Measurements from ENCODE around the gene SNAP91. TPM values are rescaled to one million over a fixed set of nuclear protein-coding genes. Genes with fewer than 3 reads are reported as not detected.

SNAP91 gene
- total RNA-seq, 4 donors from 2014 or later: 3.0 to 9.4 (median 6.4) TPM

GRCh38 chr6:83741089-83741488 lies 32.2 kb upstream of the SNAP91 start:
- Histone ChIP-seq H3K36me3 (no peaks in the 10 kb centered on the region), H3K4me3 (no peak overlapping the region), H3K27ac (no peak overlapping the region), H3K27me3 (no peaks in the 10 kb centered on the region), H3K4me1 (no peaks in the 10 kb centered on the region), H3K9me3 (peaks cover 0 to 15% (median 0%) of the 10 kb centered on the region in 3 donors)
- 60 to 69% methylated on average over 4 of the region's 4 CpGs for WGBS, 2 donors (ENCODE audit: low coverage in 1 of 2)
- ATAC-seq: no peak
- TF ChIP-seq EP300 (IDR thresholded peaks at IDR 0.05): no peak
- no peak for TF ChIP-seq CTCF (IDR thresholded peaks at IDR 0.05)
- TF ChIP-seq POLR2A (IDR thresholded peaks at IDR 0.05): no peak
- no peak for TF ChIP-seq POLR2AphosphoS5 (IDR thresholded peaks at IDR 0.05)

GRCh38 chr6:83735461-83735860 lies 26.6 kb upstream of the SNAP91 start:
- Histone ChIP-seq H3K4me1 (no peaks in the 10 kb centered on the region), H3K9me3 (peaks cover 0 to 3% (median 0%) of the 10 kb centered on the region in 3 donors), H3K36me3 (no peaks in the 10 kb centered on the region), H3K4me3 (no peak overlapping the region), H3K27ac (no peak overlapping the region), H3K27me3 (no peaks in the 10 kb centered on the region)
- 63 to 73% methylated on average over 3 of the region's 3 CpGs for WGBS, 2 donors (ENCODE audit: low coverage in 1 of 2)
- no peak for TF ChIP-seq CTCF (IDR thresholded peaks at IDR 0.05)
- TF ChIP-seq EP300 (IDR thresholded peaks at IDR 0.05): no peak
- no peak for TF ChIP-seq POLR2A (IDR thresholded peaks at IDR 0.05)
- no peak for TF ChIP-seq POLR2AphosphoS5 (IDR thresholded peaks at IDR 0.05)
- ATAC-seq: no peak

- WGBS, 2 donors (ENCODE audit: low coverage in 1 of 2): 68 to 83% methylated on average over 1 to 2 of the region's 2 CpGs
- ATAC-seq: no peak
- Histone ChIP-seq H3K4me1 (no peaks in the 10 kb centered on the region), H3K36me3 (no peaks in the 10 kb centered on the region), H3K27me3 (no peaks in the 10 kb centered on the region), H3K27ac (no peak overlapping the region), H3K9me3 (no peaks in the 10 kb centered on the region), H3K4me3 (no peak overlapping the region)
- TF ChIP-seq EP300 (IDR thresholded peaks at IDR 0.05) (no peak), POLR2AphosphoS5 (IDR thresholded peaks at IDR 0.05) (no peak), POLR2A (IDR thresholded peaks at IDR 0.05) (no peak), CTCF (IDR thresholded peaks at IDR 0.05) (no peak)
Measured at GRCh38 chr6:83729871-83730270, 21.0 kb upstream of the SNAP91 start.

- no peaks in the 10 kb centered on the region for H3K4me1 ChIP-seq
- no peak overlapping the region for H3K4me3 ChIP-seq
- no peak overlapping the region for H3K27ac ChIP-seq
- TF ChIP-seq POLR2AphosphoS5 (IDR thresholded peaks at IDR 0.05) (no peak), CTCF (IDR thresholded peaks at IDR 0.05) (no peak), POLR2A (IDR thresholded peaks at IDR 0.05) (no peak), EP300 (IDR thresholded peaks at IDR 0.05) (no peak)
- H3K9me3 ChIP-seq: no peaks in the 10 kb centered on the region
- no peak for ATAC-seq
- 88 to 90% methylated on average over 2 of the region's 2 CpGs for WGBS, 2 donors (ENCODE audit: low coverage in 1 of 2)
- H3K27me3 ChIP-seq: no peaks in the 10 kb centered on the region
- no peaks in the 10 kb centered on the region for H3K36me3 ChIP-seq
Measured at GRCh38 chr6:83722876-83723275, 14.0 kb upstream of the SNAP91 start.

GRCh38 chr6:83717809-83718208 lies 8.9 kb upstream of the SNAP91 start:
- no peaks in the 10 kb centered on the region for H3K4me1 ChIP-seq
- ATAC-seq: no peak
- H3K36me3 ChIP-seq: no peaks in the 10 kb centered on the region
- no peak overlapping the region for H3K27ac ChIP-seq
- TF ChIP-seq CTCF (IDR thresholded peaks at IDR 0.05): no peak
- no peak for TF ChIP-seq POLR2A (IDR thresholded peaks at IDR 0.05)
- no peak for TF ChIP-seq EP300 (IDR thresholded peaks at IDR 0.05)
- TF ChIP-seq POLR2AphosphoS5 (IDR thresholded peaks at IDR 0.05): no peak
- 67 to 75% methylated on average over 15 of the region's 15 CpGs for WGBS, 2 donors (ENCODE audit: low coverage in 1 of 2)
- H3K27me3 ChIP-seq: no peaks in the 10 kb centered on the region
- no peak overlapping the region for H3K4me3 ChIP-seq
- no peaks in the 10 kb centered on the region for H3K9me3 ChIP-seq
